Breast epithelium (tissue), 4 donors: ENCODE data around the gene SGTB. TPM values are rescaled to one million over a fixed set of nuclear protein-coding genes. Genes with fewer than 3 reads are reported as not detected.

Experiments
- DNase-seq, 2 donors: peaks; one replicate each; pipeline ENCODE4 v3.0.0-alpha.2; 2019; ENCODE audit warnings: low spot score in 2 of 2
- H3K27ac ChIP-seq, 2 donors: fragments of 200-600 bp; sonication (generic) in 1 of 2; one replicate each; pipeline ENCODE4 v1.5.1; 2016 to 2019; ENCODE audit warnings: mild to moderate bottlenecking in 1 of 2
- H3K27me3 ChIP-seq, 2 donors: fragments of 200-600 bp; sonication (generic) in 1 of 2; one replicate each; pipeline versions ENCODE4 v1.5.1 to v1.6.0; 2017 to 2019; ENCODE audit warnings: control low read depth in 1 of 2, mild to moderate bottlenecking in 1 of 2
- H3K36me3 ChIP-seq: fragments of 200-600 bp; one replicate; pipeline ENCODE4 v1.5.1; 2019
- H3K4me1 ChIP-seq, 2 donors: fragments of 200-600 bp; sonication (generic); one replicate each; pipeline ENCODE4 v1.5.1; 2016 to 2019; ENCODE audit warnings: control low read depth in 1 of 2
- H3K4me3 ChIP-seq, 3 donors: fragments of 200-600 bp; sonication (generic); 1 replicate in 2 of 3; 2 replicates in 1 of 3; pipeline ENCODE4 v1.5.1; 2016 to 2019; ENCODE audit warnings: mild to moderate bottlenecking in 3 of 3, moderate library complexity in 2 of 3
- H3K9me3 ChIP-seq, 2 donors: fragments of 200-600 bp; sonication (generic) in 1 of 2; one replicate each; pipeline ENCODE4 v1.5.1; 2016 to 2019; ENCODE audit warnings: control low read depth in 1 of 2
- POLR2A ChIP-seq: fragments of 450-650 bp; IDR thresholded peaks from one replicate; pipeline ENCODE4 v1.6.1; 2016; ENCODE audit warnings: antibody characterized with exemption, mild to moderate bottlenecking, moderate library complexity
- POLR2AphosphoS5 ChIP-seq, 3 donors: sonication (generic); formaldehyde crosslinking; IDR thresholded peaks; one replicate each; pipeline ENCODE4 v1.6.1; 2017; ENCODE audit warnings: antibody characterized with exemption in 3 of 3
- intact Hi-C: fragments of 100-400 bp; cut with DNase I; formaldehyde crosslinking; loops from one replicate; pipeline ENCODE4 v1.15.1; 2023; ENCODE audit warnings: low total_unique reads
- total RNA-seq, 3 donors: library from RNA; depleted of rRNA; stranded (reverse); fragments of >200 nt; gene quantifications; one replicate each; pipeline ENCODE4 v1.1.0, GENCODE V29; 2016
- TF ChIP-seq, protein P1 (sequence below), 3 donors: fragments of 450-650 bp; IDR thresholded peaks; one replicate each; pipeline ENCODE4 v1.5.1; 2016 to 2017; ENCODE audit warnings: antibody characterized with exemption in 3 of 3, mild to moderate bottlenecking in 3 of 3, moderate library complexity in 3 of 3

Gene SGTB
- total RNA-seq, 3 donors from 2014 or later, result 7.9 to 10.5 (median 8.2) TPM

DNA sequence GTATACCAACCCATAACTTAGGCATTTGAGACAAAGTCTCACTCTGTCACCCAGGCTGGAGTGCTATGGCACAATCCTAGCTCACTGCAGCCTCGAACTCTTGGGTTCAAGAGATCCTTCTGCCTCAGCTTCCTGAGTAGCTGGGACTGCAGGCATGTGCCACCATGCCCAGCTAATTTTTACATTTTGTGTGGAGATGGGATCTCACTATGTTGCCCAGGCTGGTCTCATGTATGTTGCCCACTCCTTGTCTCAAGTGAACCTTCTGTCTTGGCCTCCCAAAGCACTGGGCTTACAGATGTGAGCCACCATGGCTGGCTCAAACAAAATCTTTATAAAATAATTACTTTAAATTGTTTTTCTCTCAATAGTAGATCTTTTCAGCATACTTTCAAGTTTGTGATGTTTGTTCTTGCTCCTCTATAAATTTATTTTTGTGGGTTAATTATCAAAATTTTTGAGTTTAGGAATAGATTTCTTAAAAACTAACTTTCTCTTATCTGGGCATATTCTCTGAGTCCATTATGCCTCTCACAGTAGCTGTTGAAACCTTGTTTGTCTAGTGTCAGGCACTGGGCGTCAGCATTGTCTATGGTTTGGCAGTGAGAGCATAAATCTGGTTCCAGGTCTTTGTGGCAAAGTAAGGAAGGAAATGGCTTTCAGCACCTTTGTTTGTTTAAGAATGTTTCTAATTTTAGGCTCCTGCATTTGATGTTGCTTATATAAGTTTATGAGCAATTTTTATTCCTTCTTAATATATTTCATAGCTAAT is 38.8 kb upstream of the SGTB start:
- H3K9me3 ChIP-seq, result no peaks in the 10 kb centered on the region

DNA sequence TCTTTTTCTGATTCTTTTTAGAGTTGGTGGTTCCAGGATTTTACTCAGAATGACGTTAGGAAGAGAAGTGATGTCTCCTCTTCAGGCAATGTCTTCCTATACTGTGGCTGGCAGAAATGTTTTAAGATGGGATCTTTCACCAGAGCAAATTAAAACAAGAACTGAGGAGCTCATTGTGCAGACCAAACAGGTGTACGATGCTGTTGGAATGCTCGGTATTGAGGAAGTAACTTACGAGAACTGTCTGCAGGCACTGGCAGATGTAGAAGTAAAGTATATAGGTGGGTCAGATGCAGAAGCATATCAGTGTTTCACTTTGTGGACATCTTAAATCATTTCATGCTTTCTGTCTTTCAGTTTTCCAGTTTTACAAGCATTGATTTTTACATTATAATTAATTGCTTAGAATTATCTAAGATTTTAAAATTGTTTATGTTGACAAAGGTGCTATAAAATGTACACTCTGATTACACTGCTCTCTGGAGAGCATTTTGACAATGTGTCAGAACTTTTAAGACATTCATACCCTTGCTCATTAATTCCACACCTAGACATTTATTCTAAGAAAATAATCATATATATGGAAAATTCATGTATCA is 36.7 kb upstream of the SGTB start:
- Histone ChIP-seq H3K27ac (no peak overlapping the region), H3K27me3 (no peaks in the 10 kb centered on the region), H3K9me3 (no peaks in the 10 kb centered on the region), H3K4me3 (no peak overlapping the region), H3K4me1 (no peaks in the 10 kb centered on the region), H3K36me3 (no peaks in the 10 kb centered on the region)
- intact Hi-C loops, result no loop called here
- no peak for DNase-seq
- TF ChIP-seq, protein P1, sequence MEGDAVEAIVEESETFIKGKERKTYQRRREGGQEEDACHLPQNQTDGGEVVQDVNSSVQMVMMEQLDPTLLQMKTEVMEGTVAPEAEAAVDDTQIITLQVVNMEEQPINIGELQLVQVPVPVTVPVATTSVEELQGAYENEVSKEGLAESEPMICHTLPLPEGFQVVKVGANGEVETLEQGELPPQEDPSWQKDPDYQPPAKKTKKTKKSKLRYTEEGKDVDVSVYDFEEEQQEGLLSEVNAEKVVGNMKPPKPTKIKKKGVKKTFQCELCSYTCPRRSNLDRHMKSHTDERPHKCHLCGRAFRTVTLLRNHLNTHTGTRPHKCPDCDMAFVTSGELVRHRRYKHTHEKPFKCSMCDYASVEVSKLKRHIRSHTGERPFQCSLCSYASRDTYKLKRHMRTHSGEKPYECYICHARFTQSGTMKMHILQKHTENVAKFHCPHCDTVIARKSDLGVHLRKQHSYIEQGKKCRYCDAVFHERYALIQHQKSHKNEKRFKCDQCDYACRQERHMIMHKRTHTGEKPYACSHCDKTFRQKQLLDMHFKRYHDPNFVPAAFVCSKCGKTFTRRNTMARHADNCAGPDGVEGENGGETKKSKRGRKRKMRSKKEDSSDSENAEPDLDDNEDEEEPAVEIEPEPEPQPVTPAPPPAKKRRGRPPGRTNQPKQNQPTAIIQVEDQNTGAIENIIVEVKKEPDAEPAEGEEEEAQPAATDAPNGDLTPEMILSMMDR (IDR thresholded peaks at IDR 0.05), result no peak
- TF ChIP-seq POLR2AphosphoS5 (IDR thresholded peaks at IDR 0.05), result no peak
- no peak for TF ChIP-seq POLR2A

More for the DNA sequence above, 38.8 kb upstream of the SGTB start:
- no peaks in the 10 kb centered on the region for H3K27me3 ChIP-seq
- peak in 1 of 2 donors; percentile 45 for DNase-seq
- H3K36me3 ChIP-seq, result no peaks in the 10 kb centered on the region
- H3K27ac ChIP-seq, result no peak overlapping the region
- TF ChIP-seq, protein P1 (IDR thresholded peaks at IDR 0.05), result no peak
- TF ChIP-seq POLR2AphosphoS5 (IDR thresholded peaks at IDR 0.05) (no peak), POLR2A (no peak)
- no peaks in the 10 kb centered on the region for H3K4me1 ChIP-seq
- intact Hi-C loops, result no loop called here
- H3K4me3 ChIP-seq, result no peak overlapping the region

DNA sequence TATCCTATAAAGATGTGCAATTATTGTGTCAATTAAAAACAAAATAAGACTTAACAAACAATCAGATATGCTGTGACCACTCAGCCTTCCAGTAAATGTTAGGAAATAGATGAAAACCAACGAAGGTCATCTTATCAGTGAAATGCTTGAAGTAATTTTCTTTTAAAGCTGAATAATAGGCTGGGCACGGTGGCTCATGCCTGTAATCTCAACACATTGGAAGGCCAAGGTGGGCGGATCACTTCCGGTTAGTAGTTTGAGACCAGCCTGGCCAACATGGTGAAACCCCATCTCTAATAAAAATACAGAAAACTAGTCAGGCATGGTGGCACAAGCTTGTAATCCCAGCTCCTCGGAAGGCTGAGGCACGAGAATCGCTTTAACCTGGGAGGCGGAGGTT is 31.3 kb upstream of the SGTB start:
- intact Hi-C loops, result no loop called here
- TF ChIP-seq POLR2AphosphoS5 (IDR thresholded peaks at IDR 0.05) (no peak), POLR2A (no peak)
- TF ChIP-seq, protein P1 (IDR thresholded peaks at IDR 0.05), result no peak
- H3K27ac ChIP-seq, result no peak overlapping the region

DNA sequence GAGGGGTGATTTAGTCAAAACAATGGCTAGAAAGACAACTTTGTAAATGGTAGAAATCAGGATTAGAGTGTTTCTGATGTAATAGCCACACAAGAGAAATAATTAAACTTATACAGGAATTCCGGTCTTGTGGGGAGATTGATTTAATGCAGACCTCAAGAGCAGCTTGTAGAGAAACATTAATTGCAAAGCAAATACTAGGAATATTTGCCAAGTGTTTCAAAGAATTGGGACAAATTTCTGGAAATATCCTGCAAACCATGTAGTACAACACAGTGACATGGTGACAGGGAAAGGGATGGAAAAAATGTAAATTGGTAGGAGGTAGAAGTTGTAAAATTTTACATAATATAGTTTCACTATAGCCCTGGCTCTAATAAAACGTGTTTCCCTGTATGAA is 29.0 kb upstream of the SGTB start:
- Histone ChIP-seq H3K36me3 (no peaks in the 10 kb centered on the region), H3K27ac (no peak overlapping the region), H3K27me3 (no peaks in the 10 kb centered on the region), H3K4me3 (no peak overlapping the region), H3K9me3 (no peaks in the 10 kb centered on the region), H3K4me1 (no peaks in the 10 kb centered on the region)
- intact Hi-C loops, result no loop called here
- TF ChIP-seq POLR2A (no peak), POLR2AphosphoS5 (IDR thresholded peaks at IDR 0.05) (no peak)
- TF ChIP-seq, protein P1 (IDR thresholded peaks at IDR 0.05), result no peak
- DNase-seq, result no peak

More for the DNA sequence above, 31.3 kb upstream of the SGTB start:
- Histone ChIP-seq H3K4me1 (no peaks in the 10 kb centered on the region), H3K4me3 (no peak overlapping the region), H3K36me3 (no peaks in the 10 kb centered on the region), H3K9me3 (no peaks in the 10 kb centered on the region), H3K27me3 (no peaks in the 10 kb centered on the region)
- no peak for DNase-seq

DNA sequence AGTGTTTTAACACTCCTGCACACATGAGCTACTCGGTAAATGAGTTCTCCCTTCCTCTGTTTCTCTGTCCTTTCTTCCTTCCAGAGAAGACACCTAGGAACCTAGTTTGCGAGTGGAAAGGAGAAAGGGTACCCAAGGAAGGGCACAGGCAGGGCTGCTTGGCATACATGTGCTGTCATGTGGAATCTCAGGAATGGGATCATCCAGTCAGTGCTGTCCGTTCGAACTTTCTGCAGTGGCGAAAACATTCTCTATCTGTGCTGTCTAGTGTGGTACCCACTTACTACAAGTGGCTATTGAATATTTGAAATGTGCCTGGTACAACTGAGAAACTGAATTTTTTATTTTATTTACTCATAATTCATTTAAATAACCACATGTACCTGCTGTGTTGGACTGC is 28.0 kb upstream of the SGTB start:
- TF ChIP-seq, protein P1 (IDR thresholded peaks at IDR 0.05), result no peak
- TF ChIP-seq POLR2AphosphoS5 (IDR thresholded peaks at IDR 0.05) (no peak), POLR2A (no peak)
- DNase-seq, result no peak

More for the DNA sequence above, 28.0 kb upstream of the SGTB start:
- intact Hi-C loops, result no loop called here
- Histone ChIP-seq H3K9me3 (no peaks in the 10 kb centered on the region), H3K36me3 (no peaks in the 10 kb centered on the region), H3K4me3 (no peak overlapping the region), H3K27me3 (no peaks in the 10 kb centered on the region), H3K4me1 (no peaks in the 10 kb centered on the region), H3K27ac (no peak overlapping the region)
